Stimulated activated naive CD8-positive, alpha-beta T cell treated with anti-CD3 and anti-CD28 coated beads, Interleukin-15, amount 100 ng/mL, for 72 hours (primary cell): ENCODE measurements around the gene GNAL.

ENCODE experiments used
- ATAC-seq: fragments of 150-1000 bp; cut with Tn5 transposase; 2 replicates; pipeline ENCODE4 v1.10.0; 2021; ENCODE audit warnings: mild to moderate bottlenecking, moderate library complexity
- DNase-seq, 2 donors: peaks; one replicate each; pipeline ENCODE4 v3.0.0; 2021 to 2022
- H3K27ac Mint-ChIP-seq, 2 donors: one replicate each; pipeline ENCODE4 v1.8.0; 2022; ENCODE audit warnings: mild to moderate bottlenecking in 2 of 2, mixed read lengths in 2 of 2, moderate library complexity in 2 of 2
- H3K27me3 Mint-ChIP-seq: one replicate; pipeline ENCODE4 v1.8.0; 2022; ENCODE audit warnings: mixed read lengths
- H3K4me1 Mint-ChIP-seq: one replicate; pipeline ENCODE4 v1.8.0; 2022; ENCODE audit warnings: mild to moderate bottlenecking, mixed read lengths
- H3K4me3 Mint-ChIP-seq, 2 donors: one replicate each; pipeline ENCODE4 v1.8.0; 2022; ENCODE audit warnings: mild to moderate bottlenecking in 2 of 2, mixed read lengths in 2 of 2, moderate library complexity in 1 of 2
- H3K9me3 Mint-ChIP-seq, 2 donors: one replicate each; pipeline ENCODE4 v1.8.0; 2022; ENCODE audit warnings: mixed read lengths in 2 of 2

The GNAL gene

GRCh38 chr18:11759456-11759855, 70.4 kb downstream of the GNAL start:
- ATAC-seq (peak; percentile 31), DNase-seq (no peak)
- no peak overlapping the region for H3K4me3 Mint-ChIP-seq
- H3K27ac Mint-ChIP-seq: no peak overlapping the region
- no peaks in the 10 kb centered on the region for H3K9me3 Mint-ChIP-seq
- H3K4me1 Mint-ChIP-seq: no peaks in the 10 kb centered on the region
- H3K27me3 Mint-ChIP-seq: peaks cover 27% of the 10 kb centered on the region

- H3K4me1 Mint-ChIP-seq: no peaks in the 10 kb centered on the region
- DNase-seq (no peak), ATAC-seq (peak; percentile 23)
- H3K9me3 Mint-ChIP-seq: no peaks in the 10 kb centered on the region
- peaks cover 16% of the 10 kb centered on the region for H3K27me3 Mint-ChIP-seq
- H3K27ac Mint-ChIP-seq: peak overlapping the region in 1 of 2 donors; percentile 82
- H3K4me3 Mint-ChIP-seq: no peak overlapping the region
Observed at GRCh38 chr18:11760498-11761167, 71.6 kb downstream of the GNAL start.

- DNase-seq (no peak), ATAC-seq (no peak)
- Mint-ChIP-seq H3K4me3 (no peak overlapping the region), H3K27me3 (peaks cover 13% of the 10 kb centered on the region), H3K27ac (peak overlapping the region in 1 of 2 donors; percentile 3), H3K9me3 (no peaks in the 10 kb centered on the region), H3K4me1 (no peaks in the 10 kb centered on the region)
Observed at GRCh38 chr18:11761553-11761952, 72.5 kb downstream of the GNAL start.

GRCh38 chr18:11762429-11762828, 73.4 kb downstream of the GNAL start:
- peaks cover 6% of the 10 kb centered on the region for H3K27me3 Mint-ChIP-seq
- H3K4me1 Mint-ChIP-seq: no peaks in the 10 kb centered on the region
- DNase-seq: no peak

GRCh38 chr18:11767329-11767728, 78.3 kb downstream of the GNAL start:
- Mint-ChIP-seq H3K27ac (no peak overlapping the region), H3K27me3 (peaks cover 9% of the 10 kb centered on the region), H3K9me3 (no peaks in the 10 kb centered on the region), H3K4me3 (no peak overlapping the region), H3K4me1 (no peaks in the 10 kb centered on the region)
- ATAC-seq (no peak), DNase-seq (no peak)

More at GRCh38 chr18:11762429-11762828, 73.4 kb downstream of the GNAL start:
- no peak overlapping the region for H3K4me3 Mint-ChIP-seq
- H3K27ac Mint-ChIP-seq: no peak overlapping the region
- H3K9me3 Mint-ChIP-seq: no peaks in the 10 kb centered on the region
- no peak for ATAC-seq

GRCh38 chr18:11767935-11768334, 78.9 kb downstream of the GNAL start:
- Mint-ChIP-seq H3K9me3 (no peaks in the 10 kb centered on the region), H3K27ac (no peak overlapping the region), H3K27me3 (peaks cover 15% of the 10 kb centered on the region), H3K4me3 (no peak overlapping the region), H3K4me1 (no peaks in the 10 kb centered on the region)
- DNase-seq (no peak), ATAC-seq (no peak)

GRCh38 chr18:11775436-11776174, 86.5 kb downstream of the GNAL start:
- DNase-seq: no peak
- Mint-ChIP-seq H3K4me3 (no peak overlapping the region), H3K9me3 (no peaks in the 10 kb centered on the region), H3K27ac (no peak overlapping the region), H3K27me3 (peaks cover 24% of the 10 kb centered on the region), H3K4me1 (no peaks in the 10 kb centered on the region)
- ATAC-seq: no peak

- H3K27ac Mint-ChIP-seq: no peak overlapping the region
- H3K27me3 Mint-ChIP-seq: peaks cover 7% of the 10 kb centered on the region
- H3K9me3 Mint-ChIP-seq: no peaks in the 10 kb centered on the region
- ATAC-seq: no peak
- DNase-seq: no peak
- H3K4me1 Mint-ChIP-seq: no peaks in the 10 kb centered on the region
- H3K4me3 Mint-ChIP-seq: no peak overlapping the region
Observed at GRCh38 chr18:11780042-11780441, 91.0 kb downstream of the GNAL start.

- ATAC-seq (no peak), DNase-seq (no peak)
- no peak overlapping the region for H3K4me3 Mint-ChIP-seq
- no peaks in the 10 kb centered on the region for H3K9me3 Mint-ChIP-seq
- H3K27ac Mint-ChIP-seq: peak overlapping the region in 1 of 2 donors; percentile 27
- H3K4me1 Mint-ChIP-seq: peaks cover 8% of the 10 kb centered on the region
- peaks cover 15% of the 10 kb centered on the region for H3K27me3 Mint-ChIP-seq
Observed at GRCh38 chr18:11783716-11784331, 94.8 kb downstream of the GNAL start.

GRCh38 chr18:11784674-11785304, 95.7 kb downstream of the GNAL start:
- ATAC-seq (no peak), DNase-seq (no peak)
- Mint-ChIP-seq H3K4me1 (peaks cover 8% of the 10 kb centered on the region), H3K27me3 (peaks cover 7% of the 10 kb centered on the region), H3K27ac (no peak overlapping the region), H3K4me3 (no peak overlapping the region), H3K9me3 (no peaks in the 10 kb centered on the region)

GRCh38 chr18:11785444-11786055, 96.5 kb downstream of the GNAL start:
- DNase-seq: no peak
- no peaks in the 10 kb centered on the region for H3K9me3 Mint-ChIP-seq
- peak overlapping the region in 1 of 2 donors; percentile 19 for H3K27ac Mint-ChIP-seq
- no peak overlapping the region for H3K4me3 Mint-ChIP-seq
- H3K4me1 Mint-ChIP-seq: peaks cover 8% of the 10 kb centered on the region
- ATAC-seq: no peak
- H3K27me3 Mint-ChIP-seq: peaks cover 7% of the 10 kb centered on the region

- Mint-ChIP-seq H3K9me3 (no peaks in the 10 kb centered on the region), H3K27ac (peak overlapping the region in 1 of 2 donors; percentile 15), H3K4me3 (no peak overlapping the region), H3K4me1 (peaks cover 8% of the 10 kb centered on the region), H3K27me3 (peaks cover 7% of the 10 kb centered on the region)
- ATAC-seq (no peak), DNase-seq (no peak)
Observed at GRCh38 chr18:11789716-11790510, 100.8 kb downstream of the GNAL start.

GRCh38 chr18:11791131-11791530, 102.1 kb downstream of the GNAL start:
- Mint-ChIP-seq H3K27me3 (no peaks in the 10 kb centered on the region), H3K9me3 (no peaks in the 10 kb centered on the region), H3K4me3 (no peak overlapping the region), H3K27ac (no peak overlapping the region), H3K4me1 (no peaks in the 10 kb centered on the region)
- ATAC-seq (no peak), DNase-seq (no peak)

GRCh38 chr18:11792632-11793031, 103.6 kb downstream of the GNAL start:
- no peaks in the 10 kb centered on the region for H3K9me3 Mint-ChIP-seq
- ATAC-seq (no peak), DNase-seq (no peak)
- H3K4me3 Mint-ChIP-seq: no peak overlapping the region
- no peak overlapping the region for H3K27ac Mint-ChIP-seq
- no peaks in the 10 kb centered on the region for H3K4me1 Mint-ChIP-seq
- no peaks in the 10 kb centered on the region for H3K27me3 Mint-ChIP-seq

GRCh38 chr18:11794195-11794594, 105.1 kb downstream of the GNAL start:
- DNase-seq (no peak), ATAC-seq (no peak)
- Mint-ChIP-seq H3K9me3 (no peaks in the 10 kb centered on the region), H3K27ac (no peak overlapping the region), H3K4me1 (no peaks in the 10 kb centered on the region), H3K27me3 (no peaks in the 10 kb centered on the region), H3K4me3 (no peak overlapping the region)
